G401 (cell line): Measurements from ENCODE around the gene CGN. TPM values are rescaled to one million over a fixed set of nuclear protein-coding genes. Genes with fewer than 3 reads are reported as not detected.
A peak's percentile ranks its signal among the peaks of the same experiment; 100 is the strongest.
"Not testable (repeated sequence)": the region's sequence is repeated elsewhere in the genome, so short reads cannot be mapped to it uniquely, and the experiment has no call there.

Source experiments
- DNase-seq: peaks from one replicate; pipeline ENCODE4 v3.0.0-alpha.2; 2015; ENCODE audit warnings: low spot score
- in situ Hi-C: cut with HindIII; loops from 2 replicates; pipeline ENCODE4 v1.10.0; 2016; ENCODE audit warnings: low sequenced_read_pairs, mixed read lengths
- total RNA-seq: library from RNA; depleted of rRNA; stranded (reverse); fragments of >200 nt; shearing (Covaris generic); gene quantifications from 2 replicates; pipeline ENCODE4 v1.2.3, GENCODE V29; 2014

The CGN gene
- total RNA-seq, 1 experiment from 2014 or later, result 18.6 TPM

- no peak for DNase-seq
- in situ Hi-C loops, result no loop called here
Observed at GRCh38 chr1:151518936-151519335, 7.7 kb downstream of the CGN start.

GRCh38 chr1:151519667-151520066 is 8.5 kb downstream of the CGN start:
- DNase-seq, result no peak
- in situ Hi-C loops, result no loop called here

DNA sequence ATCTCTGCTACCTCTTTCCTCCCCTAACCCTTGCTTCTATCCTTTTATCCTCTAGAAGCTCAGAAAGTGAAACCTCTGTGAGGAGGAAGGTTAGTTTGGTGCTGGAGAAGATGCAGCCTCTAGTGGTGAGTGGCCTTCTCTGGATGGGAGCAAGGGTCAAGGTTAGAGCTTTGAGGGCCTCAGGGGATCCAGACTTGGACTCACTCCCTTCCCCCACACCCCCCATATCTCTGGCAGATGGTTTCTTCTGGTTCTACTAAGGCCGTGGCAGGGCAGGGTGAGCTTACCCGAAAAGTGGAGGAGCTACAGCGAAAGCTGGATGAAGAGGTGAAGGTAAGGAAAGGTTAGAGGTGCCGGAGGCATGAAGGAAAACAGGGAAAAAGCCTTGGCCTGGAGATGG is 9.2 kb downstream of the CGN start:
- no peak for DNase-seq
- in situ Hi-C loops, result no loop called here

- DNase-seq, in situ Hi-C loops: not testable (repeated sequence)
Observed at GRCh38 chr1:151522427-151522826, 11.2 kb downstream of the CGN start.

GRCh38 chr1:151523326-151523725 is 12.1 kb downstream of the CGN start:
- DNase-seq, result no peak
- in situ Hi-C loops, result no loop called here

DNA sequence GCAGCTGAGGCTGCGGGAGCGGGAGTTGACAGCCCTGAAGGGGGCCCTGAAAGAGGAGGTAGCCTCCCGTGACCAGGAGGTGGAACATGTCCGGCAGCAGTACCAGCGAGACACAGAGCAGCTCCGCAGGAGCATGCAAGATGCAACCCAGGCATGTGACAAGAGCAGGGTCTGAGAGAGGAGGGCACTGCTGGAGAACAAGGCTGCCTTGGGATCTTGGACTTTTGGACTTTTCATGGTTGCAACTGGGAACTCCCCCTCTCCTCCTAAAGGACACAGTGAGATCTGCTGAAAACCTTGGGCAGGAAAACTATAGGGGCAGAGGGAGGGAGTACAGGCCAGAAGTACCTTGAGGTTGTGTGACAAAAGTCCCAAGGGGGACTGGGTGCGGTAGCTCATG is 13.5 kb downstream of the CGN start:
- in situ Hi-C loops, result no loop called here
- DNase-seq, result no peak

DNA sequence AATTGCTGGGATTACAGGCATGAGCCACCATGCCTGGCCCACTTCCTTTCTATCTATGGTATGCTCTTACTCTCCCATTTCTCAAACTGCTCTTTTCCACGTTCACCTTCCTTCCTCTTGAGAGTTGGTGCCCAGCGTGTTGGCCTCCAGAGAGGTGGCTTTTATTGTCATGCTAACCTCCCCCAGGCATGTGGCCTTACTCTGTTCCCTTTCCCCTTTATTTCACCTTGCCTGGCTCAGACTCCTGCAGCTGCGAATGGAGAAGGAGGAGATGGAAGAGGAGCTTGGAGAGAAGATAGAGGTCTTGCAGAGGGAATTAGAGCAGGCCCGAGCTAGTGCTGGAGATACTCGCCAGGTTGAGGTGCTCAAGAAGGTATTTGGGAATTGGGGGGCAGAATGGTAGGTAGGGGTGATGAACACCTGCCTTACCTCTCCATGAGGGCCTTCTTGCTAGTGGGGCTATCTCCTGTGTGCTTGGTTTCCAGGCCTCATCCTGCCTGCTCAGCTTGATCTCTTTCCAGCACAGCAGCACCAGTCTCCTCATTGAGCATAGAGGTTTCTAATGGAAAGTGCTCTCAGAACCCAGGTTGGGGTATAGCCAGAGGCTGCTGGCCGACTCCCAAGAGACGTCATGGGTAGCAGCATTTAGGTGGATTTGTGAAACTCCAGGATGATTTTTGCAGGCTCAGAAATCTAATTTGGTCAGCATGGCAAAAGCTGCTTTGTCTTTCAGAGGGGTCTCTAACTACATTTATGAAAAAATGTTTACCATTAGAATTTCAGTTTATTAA is 15.7 kb downstream of the CGN start:
- in situ Hi-C loops, result no loop called here

DNA sequence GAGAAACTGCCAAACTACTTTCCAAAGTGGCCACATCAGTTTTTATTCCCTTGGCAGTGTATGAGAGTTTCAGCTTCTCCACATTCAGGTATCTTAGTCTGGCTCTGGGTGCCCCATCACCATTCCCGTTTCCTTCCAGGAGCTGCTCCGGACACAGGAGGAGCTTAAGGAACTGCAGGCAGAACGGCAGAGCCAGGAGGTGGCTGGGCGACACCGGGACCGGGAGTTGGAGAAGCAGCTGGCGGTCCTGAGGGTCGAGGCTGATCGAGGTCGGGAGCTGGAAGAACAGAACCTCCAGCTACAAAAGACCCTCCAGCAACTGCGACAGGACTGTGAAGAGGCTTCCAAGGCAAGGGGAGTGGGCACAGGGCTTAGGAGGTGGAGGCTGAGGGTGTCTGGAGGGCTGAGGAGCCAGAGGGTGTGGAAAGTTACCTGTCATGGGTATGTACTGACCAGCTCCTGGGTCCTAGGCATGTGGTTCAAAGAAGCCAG is 18.1 kb downstream of the CGN start:
- no peak for DNase-seq
- in situ Hi-C loops, result no loop called here

More for the DNA sequence above, 15.7 kb downstream of the CGN start:
- no peak for DNase-seq

DNA sequence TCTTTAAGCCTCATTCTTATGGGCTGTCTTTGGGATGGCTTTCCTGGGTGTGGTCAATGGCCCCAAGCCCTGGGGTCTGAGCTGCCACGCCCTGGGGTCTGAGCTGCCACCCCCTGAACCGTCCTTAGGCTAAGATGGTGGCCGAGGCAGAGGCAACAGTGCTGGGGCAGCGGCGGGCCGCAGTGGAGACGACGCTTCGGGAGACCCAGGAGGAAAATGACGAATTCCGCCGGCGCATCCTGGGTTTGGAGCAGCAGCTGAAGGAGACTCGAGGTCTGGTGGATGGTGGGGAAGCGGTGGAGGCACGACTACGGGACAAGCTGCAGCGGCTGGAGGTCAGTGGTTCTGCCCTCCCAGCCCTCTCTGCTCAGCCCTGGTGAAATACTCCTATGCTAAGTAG is 18.6 kb downstream of the CGN start:
- DNase-seq, result no peak

GRCh38 chr1:151530461-151530860 is 19.3 kb downstream of the CGN start:
- in situ Hi-C loops, result no loop called here
- no peak for DNase-seq

More for the DNA sequence above, 18.6 kb downstream of the CGN start:
- in situ Hi-C loops, result no loop called here

GRCh38 chr1:151533870-151534269 is 22.7 kb downstream of the CGN start:
- DNase-seq, result no peak
- in situ Hi-C loops, result no loop called here

GRCh38 chr1:151534662-151535278 is 23.6 kb downstream of the CGN start:
- in situ Hi-C loops, result no loop called here
- peak; percentile 65 for DNase-seq

GRCh38 chr1:151535326-151536271 is 24.4 kb downstream of the CGN start:
- DNase-seq, result no peak
- in situ Hi-C loops, result no loop called here

DNA sequence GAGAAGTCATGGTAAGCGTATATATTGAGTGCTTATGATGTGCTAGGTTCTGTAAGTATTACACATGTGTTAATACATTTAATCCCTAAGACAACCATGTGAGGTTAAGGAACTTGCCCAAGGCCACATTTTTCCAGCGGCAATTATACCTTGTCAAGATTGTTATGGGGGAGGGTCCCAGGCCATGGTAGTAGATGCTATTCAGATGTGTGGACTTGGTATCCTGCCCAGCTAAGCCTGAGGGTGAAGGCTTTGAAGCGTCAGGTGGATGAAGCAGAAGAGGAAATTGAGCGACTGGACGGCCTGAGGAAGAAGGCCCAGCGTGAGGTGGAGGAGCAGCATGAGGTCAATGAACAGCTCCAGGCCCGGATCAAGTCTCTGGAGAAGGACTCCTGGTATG is 25.3 kb downstream of the CGN start:
- no peak for DNase-seq
- in situ Hi-C loops, result no loop called here

GRCh38 chr1:151537112-151537511 is 25.9 kb downstream of the CGN start:
- no peak for DNase-seq
- in situ Hi-C loops, result no loop called here

DNA sequence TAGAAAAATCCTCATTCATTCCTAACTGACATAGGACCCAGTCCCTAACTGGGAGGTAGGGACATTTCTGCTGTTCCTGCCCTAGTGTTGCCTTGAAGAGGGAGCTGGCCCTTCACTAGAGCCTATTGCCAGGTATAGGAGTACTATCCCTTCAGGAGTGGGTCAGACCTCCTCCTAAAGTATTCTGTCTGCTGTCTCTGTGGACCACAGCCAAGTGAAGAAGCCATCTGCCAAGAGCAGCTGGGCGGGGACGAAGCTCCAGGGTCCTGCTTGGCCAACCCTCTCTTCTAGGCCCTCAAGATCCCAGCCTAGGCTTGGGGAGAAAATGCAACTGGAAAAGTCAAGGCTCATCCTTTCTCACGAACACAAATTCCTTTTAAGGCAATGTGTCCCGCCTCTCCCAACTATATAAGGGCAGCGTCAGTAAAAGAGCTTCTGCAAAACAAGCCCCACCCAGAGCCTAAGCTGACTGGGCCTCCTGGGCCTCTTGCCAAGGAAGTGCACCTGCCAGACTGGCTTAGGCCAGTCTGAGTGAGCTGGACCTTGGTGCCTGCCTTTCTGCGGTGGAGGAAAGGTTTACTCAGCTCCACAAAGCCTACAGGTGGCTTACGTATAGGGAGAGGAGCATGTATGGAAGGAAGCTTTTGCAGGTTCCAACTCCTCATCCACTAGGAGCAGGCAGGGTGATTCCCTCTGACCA is 28.3 kb downstream of the CGN start:
- in situ Hi-C loops, result no loop called here
- DNase-seq, result peak; percentile 89

- in situ Hi-C loops, result no loop called here
- peak; percentile 97 for DNase-seq
Observed at GRCh38 chr1:151540021-151540981, 29.1 kb downstream of the CGN start, which contains the start of gene TUFT1. Gene TUFT1, plus strand, starts transcription at chr1:151540309. Its CDS starts 58 bp downstream, at chr1:151540367.

- DNase-seq, result peak; percentile 45
Observed at GRCh38 chr1:151540982-151541377, 29.8 kb downstream of the CGN start.

More at GRCh38 chr1:151540982-151541377, 29.8 kb downstream of the CGN start:
- in situ Hi-C loops, result no loop called here
